Measurements from ENCODE around the gene CELF4.
A peak's percentile ranks its signal among the peaks of the same experiment; 100 is the strongest.

- TF ChIP-seq CTCF (optimal IDR thresholded peaks at IDR 0.05 in 1 of 3, IDR thresholded peaks at IDR 0.05 in 1 of 3, conservative IDR thresholded peaks at IDR 0.05 in 1 of 3; ENCODE audit: extremely low read depth in 1 of 3, insufficient read depth in 2 of 3, low read length in 3 of 3) (no peak), EZH2 (IDR thresholded peaks at IDR 0.05; ENCODE audit: low read length) (peak; percentile 15)
Observed at GRCh38 chr18:37270038-37270665, 295.4 kb downstream of the CELF4 start.

Data from keratinocyte (primary cell).